ENCODE results near the gene RPTOR.
A peak's percentile ranks its signal among the peaks of the same experiment; 100 is the strongest.

The RPTOR gene

DNA sequence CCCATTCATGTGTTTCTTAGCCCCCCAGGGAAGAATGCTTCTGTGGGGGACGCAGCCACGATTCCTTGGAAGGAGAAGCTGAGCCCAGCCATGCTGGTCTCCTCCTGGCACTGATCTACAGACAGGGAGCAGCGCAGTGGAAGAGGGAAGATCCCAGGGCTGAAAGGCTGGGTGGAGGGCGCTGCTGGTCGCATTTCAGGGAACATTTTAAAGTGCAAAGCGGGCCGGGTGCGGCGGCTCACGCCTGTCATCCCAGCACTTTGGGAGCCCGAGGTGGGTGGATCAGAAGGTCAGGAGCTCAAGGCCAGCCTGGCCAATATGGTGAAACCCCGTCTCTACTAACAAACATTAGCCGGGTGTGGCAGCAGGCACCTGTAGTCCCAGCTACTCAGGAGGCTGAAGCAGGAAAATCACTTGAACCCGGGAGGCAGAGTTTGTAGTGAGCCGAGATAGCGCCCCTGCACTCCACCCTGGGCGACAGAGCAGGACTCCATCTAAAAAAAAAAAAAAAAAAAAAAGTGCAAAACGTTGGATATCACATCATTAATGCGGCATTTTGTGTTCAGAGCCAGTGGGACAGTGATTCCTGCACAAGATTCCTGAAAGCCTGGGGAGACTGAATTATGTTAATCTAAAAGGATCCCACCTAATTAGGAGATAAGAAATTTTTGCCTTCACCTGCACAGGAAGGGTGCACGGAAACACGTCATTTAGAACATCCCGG, 446.4 kb downstream of the RPTOR start:
- DNase-seq (ENCODE audit: low read depth), result no peak
- TF ChIP-seq, protein P1, sequence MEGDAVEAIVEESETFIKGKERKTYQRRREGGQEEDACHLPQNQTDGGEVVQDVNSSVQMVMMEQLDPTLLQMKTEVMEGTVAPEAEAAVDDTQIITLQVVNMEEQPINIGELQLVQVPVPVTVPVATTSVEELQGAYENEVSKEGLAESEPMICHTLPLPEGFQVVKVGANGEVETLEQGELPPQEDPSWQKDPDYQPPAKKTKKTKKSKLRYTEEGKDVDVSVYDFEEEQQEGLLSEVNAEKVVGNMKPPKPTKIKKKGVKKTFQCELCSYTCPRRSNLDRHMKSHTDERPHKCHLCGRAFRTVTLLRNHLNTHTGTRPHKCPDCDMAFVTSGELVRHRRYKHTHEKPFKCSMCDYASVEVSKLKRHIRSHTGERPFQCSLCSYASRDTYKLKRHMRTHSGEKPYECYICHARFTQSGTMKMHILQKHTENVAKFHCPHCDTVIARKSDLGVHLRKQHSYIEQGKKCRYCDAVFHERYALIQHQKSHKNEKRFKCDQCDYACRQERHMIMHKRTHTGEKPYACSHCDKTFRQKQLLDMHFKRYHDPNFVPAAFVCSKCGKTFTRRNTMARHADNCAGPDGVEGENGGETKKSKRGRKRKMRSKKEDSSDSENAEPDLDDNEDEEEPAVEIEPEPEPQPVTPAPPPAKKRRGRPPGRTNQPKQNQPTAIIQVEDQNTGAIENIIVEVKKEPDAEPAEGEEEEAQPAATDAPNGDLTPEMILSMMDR (IDR thresholded peaks at IDR 0.05; ENCODE audit: control insufficient read depth, extremely low read depth, insufficient read depth), result no peak
- H3K4me3 ChIP-seq (ENCODE audit: low read depth, low read length), result peak overlapping the region; percentile 63

DNA sequence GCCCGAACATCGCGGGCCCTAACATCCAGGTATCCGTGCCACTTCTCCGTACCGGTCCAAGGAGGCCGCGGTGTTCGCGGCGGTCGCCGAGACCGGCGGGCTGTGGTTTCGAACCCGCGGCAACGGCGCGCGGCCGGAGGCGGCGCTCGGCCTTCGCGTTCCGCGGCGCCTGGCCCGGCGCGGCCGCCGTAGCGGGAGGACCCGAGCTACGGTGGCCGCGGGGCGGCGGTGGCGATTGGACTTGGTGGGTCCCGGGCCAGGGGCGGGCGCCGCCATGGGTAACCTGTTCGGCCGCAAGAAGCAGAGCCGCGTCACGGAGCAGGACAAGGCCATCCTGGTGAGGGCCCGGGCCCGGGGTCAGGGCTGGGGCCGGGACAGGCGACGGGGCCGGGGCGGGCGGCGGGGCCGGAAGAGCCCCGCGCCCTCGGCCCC, 447.0 kb downstream of the RPTOR start, which contains the start of gene CHMP6:
TSS of gene CHMP6 (plus strand) at position 197 of the 432 bp plus-strand sequence. CDS start at position 275, 78 bp downstream.
- TF ChIP-seq, protein P1 (IDR thresholded peaks at IDR 0.05; ENCODE audit: control insufficient read depth, extremely low read depth, insufficient read depth), result peak; percentile 14; the same call in 1 of the 2 replicates
- H3K4me3 ChIP-seq (ENCODE audit: low read depth, low read length), result peak within 1 kb of the TSS; percentile 63
- DNase-seq (ENCODE audit: low read depth), result no peak

DNA sequence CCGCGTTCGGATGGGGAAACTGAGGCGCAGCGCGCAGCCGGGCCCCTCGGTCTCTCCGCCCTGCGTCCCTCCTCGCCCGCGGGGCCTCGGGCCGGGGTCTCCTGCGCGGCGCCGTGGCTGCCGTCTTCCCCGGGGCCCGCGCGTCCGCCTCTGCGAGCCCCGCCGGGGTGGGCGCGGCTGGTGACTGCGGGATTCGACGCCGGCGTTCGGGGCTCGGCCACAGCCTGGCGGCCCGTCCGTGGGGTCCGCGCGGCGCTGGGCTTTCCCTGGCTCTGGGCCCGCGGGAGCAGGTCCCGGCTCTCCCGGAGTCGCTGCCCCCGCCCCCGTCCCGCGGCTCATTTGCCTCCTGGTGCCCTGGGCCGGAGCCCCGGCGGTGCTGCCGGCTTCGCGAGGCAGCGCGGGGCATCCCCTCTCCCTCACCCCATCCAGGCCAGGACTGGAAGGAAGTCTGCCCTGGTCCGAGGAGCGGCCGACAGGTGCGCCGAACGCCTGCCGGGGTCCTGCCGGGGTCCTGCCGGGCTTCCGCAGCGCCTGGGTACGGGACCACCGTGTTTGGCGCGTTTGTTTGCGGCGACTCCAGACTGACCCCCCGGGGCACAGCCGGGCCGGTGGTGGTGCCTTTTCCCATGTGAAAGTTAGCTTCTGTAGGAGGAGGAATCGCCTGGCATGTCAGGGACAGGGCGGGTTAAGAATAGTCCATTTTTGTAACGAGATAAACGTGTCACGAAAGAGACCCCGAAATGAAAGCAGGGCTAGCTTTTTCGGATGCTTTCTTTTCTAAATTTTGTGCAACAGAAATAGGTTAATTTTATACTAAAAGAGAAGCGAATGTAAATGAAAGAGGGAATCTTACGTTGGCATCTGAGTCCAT, 447.7 kb downstream of the RPTOR start:
- peak overlapping the region; percentile 63 for H3K4me3 ChIP-seq (ENCODE audit: low read depth, low read length)
- DNase-seq (ENCODE audit: low read depth), result no peak
- TF ChIP-seq, protein P1 (IDR thresholded peaks at IDR 0.05; ENCODE audit: control insufficient read depth, extremely low read depth, insufficient read depth), result no peak

DNA sequence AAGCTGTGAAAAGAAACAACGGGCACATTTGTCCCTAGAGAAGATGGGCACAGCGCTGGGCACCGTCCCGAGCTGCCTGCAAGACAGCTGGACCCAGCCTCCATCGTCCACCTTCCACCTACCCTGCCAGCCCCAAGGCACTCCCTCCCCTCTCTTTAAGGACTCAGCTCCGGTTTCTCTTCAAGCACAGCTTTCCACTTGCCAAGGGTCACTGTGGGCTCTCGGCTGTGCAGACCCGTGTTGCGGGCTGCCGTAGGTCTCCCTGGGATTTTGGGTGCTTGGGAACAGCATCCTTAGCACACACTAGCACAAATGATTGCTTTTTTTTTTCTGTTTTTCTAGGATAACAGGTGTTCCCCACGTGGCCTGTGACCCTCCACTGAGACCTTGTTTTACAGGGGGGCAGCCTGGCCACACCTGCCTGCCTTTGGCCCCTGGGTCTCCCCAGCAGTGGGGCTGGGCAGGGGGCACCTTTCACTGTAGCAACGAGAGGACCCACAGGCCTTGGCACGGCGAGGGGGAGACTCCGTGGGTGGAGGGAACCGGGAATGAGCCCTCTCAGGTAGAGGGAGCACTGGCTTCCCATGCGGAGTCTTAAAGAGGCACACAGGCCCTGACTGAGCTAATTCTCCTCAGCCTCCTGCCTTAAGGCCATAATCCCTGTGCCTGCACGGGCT, 448.4 kb downstream of the RPTOR start:
- peak overlapping the region; percentile 63 for H3K4me3 ChIP-seq (ENCODE audit: low read depth, low read length)
- TF ChIP-seq, protein P1 (IDR thresholded peaks at IDR 0.05; ENCODE audit: control insufficient read depth, extremely low read depth, insufficient read depth), result no peak
- DNase-seq (ENCODE audit: low read depth), result no peak

DNA sequence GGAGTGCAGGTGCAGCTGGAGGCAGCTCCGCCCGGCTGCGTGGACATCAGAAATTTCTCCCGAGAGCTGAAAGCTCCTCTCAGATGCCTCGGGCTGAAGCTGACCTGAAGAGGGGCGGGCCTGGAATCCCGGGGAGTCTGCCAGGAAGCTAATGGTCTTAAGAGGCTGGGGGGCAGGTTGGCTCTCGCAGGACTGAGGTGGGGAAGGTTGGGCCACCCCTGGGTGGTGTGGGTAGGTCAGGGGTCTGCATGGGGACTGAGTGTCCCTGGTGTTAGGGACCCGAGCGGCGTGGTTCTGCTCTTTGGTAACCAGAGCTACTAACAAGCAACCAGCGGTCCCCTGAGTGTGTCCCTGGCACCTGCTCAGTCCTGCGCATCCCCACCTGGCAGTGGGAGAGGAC, 450.5 kb downstream of the RPTOR start:
- no peak overlapping the region for H3K4me3 ChIP-seq (ENCODE audit: low read depth, low read length)
- TF ChIP-seq, protein P1 (IDR thresholded peaks at IDR 0.05; ENCODE audit: control insufficient read depth, extremely low read depth, insufficient read depth), result no peak
- DNase-seq (ENCODE audit: low read depth), result no peak

DNA sequence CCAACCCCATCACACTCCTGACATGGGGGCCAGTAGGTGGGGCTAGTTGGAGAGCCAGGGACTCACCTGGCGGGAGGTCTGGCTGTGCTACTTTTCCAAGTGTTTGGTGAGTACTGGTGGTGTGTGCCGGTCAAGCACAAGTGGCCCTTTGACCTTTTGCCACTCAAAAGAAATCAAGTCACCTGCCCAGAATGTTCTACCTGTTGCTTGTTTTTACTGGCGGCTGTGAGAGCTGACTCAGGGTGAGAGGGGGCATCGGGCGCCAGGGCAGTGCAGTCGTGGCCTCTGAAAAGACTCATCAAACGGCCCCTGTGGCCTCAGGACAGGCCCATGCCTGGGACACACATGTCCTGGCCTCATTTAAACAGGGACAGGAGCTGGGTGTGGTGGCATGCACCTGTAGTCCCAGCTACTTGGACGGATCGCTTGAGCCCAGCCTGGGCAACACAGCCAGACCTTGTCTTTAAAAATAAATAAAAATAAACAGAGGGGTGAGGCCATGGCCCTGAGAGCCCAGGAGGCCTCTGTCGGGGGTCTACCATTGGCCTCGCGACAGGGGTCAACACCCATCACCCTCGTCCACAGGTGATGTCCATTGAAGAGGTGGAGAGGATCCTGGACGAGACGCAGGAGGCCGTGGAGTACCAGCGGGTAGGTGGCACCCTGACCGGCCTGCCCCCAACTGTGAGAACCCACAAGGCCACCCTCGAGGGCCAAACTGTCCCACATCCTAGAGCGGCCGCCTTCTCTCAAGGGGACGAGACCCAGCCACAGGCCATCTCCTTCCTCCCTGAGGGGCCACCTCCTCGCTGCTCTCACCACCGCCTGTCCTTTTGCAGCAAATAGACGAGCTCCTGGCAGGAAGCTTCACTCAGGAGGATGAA, 452.0 kb downstream of the RPTOR start:
- TF ChIP-seq, protein P1 (IDR thresholded peaks at IDR 0.05; ENCODE audit: control insufficient read depth, extremely low read depth, insufficient read depth), result no peak
- DNase-seq (ENCODE audit: low read depth), result no peak

More for the DNA sequence above, 452.0 kb downstream of the RPTOR start:
- no peak overlapping the region for H3K4me3 ChIP-seq (ENCODE audit: low read depth, low read length)

Data from LNCaP clone FGC (cell line).